HG03108 (cell line): ENCODE measurements around the gene BST2.

ENCODE experiments used
- ATAC-seq: cut with Tn5 transposase; IDR thresholded peaks from one replicate; pipeline ENCODE4 v1.9.1; 2021; ENCODE audit warnings: moderate library complexity; ENCODE audit not compliant: unreplicated experiment

The BST2 gene

DNA sequence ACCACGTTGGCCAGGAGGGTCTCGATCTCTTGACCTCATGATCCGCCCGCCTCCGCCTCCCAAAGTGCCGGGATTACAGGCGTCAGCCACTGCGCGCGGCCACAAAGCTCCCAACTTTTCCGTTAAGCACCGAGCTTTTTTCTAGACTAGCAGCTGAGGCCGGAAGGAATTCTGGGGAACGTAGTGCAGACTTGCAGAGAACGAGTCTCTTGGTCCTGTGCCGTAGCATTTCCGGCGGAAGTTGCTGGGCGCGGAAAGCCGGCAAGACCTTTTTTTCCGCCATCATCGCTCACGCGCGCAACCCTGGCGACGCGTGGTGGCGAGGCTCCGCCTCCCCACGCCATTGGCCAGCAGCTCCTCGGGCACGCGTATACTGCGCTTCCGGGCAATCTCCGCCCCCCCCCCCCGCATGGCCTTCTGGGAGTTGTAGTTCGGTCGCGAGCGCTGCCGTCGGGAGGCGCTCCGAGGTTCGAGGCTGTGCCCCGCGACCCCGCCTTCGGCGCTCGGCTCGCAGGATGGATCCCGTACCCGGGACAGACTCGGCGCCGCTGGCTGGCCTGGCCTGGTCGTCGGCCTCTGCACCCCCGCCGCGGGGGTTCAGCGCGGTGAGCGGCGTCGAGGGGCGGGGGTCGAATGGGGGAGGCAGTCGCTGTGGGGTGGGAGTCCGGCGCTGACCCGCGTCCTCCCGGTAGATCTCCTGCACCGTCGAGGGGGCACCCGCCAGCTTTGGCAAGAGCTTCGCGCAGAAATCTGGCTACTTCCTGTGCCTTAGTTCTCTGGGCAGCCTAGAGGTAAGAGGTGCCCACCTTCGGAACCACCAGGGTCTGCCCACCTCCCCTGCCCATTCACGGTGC lies 14.4 kb upstream of the BST2 start, which contains the start of gene MVB12A:
Gene MVB12A, plus strand, starts transcription at position 427 of the 854 bp plus-strand sequence. Its CDS starts 89 bp downstream, at position 516.
- peak; percentile 88 for ATAC-seq

DNA sequence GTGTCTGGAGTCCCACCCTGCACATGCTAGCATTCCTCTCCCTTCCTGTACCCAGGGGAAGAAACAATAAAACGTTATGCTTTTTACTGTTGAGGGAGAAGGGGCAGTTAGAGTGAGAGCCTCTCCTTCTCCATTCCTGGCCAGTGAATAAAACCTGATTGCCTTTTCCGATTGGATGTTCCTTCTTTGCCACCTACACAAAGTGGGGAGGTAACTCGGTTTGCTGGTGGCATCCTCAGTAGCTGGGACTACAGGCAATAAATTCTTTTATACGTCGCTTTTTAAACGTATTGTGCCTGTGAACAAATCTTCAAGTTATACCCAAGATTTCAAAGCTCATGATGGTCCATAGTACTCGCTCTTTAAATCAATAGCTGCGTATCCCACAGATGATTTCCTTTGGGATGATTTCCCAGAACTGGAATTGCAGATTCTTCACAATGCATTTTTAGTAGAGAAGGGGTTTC lies 13.8 kb upstream of the BST2 start:
- ATAC-seq, result no peak

GRCh38 chr19:17418710-17419109 lies 13.3 kb upstream of the BST2 start:
- ATAC-seq, result no peak

DNA sequence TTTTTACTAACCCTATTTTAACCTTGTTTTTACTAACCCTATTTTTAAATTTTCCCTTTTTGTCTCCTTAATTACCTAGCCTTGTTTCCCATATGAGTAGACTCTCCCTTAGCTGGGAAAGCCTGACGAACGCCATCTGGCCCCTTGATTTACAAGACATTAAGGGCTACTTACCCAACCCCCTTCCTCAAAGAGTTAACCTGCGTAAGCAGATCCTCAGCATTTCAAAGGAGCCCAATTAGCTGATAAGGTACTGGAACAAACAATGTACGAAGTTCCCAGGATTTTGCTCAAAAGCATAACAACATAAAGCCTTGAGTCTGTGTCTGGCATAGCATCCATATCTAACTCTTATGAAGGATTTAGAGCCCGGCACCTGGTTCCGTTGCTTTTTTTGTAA lies 9.7 kb upstream of the BST2 start:
- no peak for ATAC-seq

DNA sequence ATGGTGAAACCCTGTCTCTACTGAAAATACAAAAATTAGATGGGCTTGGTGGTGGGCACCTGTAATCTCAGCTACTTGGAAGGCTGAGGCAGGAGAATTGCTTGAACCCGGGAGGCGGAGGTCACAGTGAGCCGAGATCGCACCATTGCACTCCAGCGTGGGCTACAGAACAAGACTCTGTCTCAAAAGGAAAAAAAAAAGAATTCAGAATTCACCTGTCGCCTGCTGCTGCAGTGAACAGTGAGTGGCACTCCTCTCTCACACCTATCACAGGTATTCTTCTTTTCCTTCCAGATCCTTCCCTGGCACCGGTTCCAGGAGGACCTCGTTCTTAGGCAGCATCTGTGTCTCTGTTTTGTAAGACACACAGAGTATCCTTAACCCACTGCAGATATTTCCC lies 8.7 kb upstream of the BST2 start:
- ATAC-seq, result no peak

GRCh38 chr19:17411801-17412200 lies 6.4 kb upstream of the BST2 start:
- ATAC-seq, result no peak

GRCh38 chr19:17409990-17410389 lies 4.6 kb upstream of the BST2 start:
- ATAC-seq, result no peak

GRCh38 chr19:17406887-17407196 lies 1.4 kb upstream of the BST2 start:
- ATAC-seq, result no peak

GRCh38 chr19:17406046-17406886 lies 836 bp upstream of the BST2 start:
- ATAC-seq, result peak; percentile 30

- ATAC-seq, result no peak
Observed at GRCh38 chr19:17404621-17405249, 695 bp downstream of the BST2 start.

DNA sequence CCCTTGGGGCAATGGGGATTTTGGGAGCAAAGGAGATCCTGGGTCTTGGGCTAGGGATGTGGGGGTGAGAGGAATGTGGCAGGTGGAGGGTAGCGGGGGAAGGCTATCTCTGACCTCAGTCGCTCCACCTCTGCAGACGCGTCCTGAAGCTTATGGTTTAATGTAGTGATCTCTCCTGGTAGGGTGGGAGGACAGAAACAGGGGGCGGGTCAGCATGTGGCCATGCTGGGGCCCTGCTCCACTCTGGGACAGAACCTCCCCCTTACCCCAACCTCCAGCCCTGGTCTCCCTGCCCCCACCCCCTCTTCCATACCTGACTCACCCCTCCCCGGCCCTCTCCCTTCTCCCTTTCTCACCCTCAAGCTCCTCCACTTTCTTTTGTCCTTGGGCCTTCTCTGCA lies 1.4 kb downstream of the BST2 start:
- ATAC-seq, result no peak

- no peak for ATAC-seq
Observed at GRCh38 chr19:17402982-17403855, 2.2 kb downstream of the BST2 start.

GRCh38 chr19:17401628-17402027 lies 3.8 kb downstream of the BST2 start:
- ATAC-seq, result no peak

DNA sequence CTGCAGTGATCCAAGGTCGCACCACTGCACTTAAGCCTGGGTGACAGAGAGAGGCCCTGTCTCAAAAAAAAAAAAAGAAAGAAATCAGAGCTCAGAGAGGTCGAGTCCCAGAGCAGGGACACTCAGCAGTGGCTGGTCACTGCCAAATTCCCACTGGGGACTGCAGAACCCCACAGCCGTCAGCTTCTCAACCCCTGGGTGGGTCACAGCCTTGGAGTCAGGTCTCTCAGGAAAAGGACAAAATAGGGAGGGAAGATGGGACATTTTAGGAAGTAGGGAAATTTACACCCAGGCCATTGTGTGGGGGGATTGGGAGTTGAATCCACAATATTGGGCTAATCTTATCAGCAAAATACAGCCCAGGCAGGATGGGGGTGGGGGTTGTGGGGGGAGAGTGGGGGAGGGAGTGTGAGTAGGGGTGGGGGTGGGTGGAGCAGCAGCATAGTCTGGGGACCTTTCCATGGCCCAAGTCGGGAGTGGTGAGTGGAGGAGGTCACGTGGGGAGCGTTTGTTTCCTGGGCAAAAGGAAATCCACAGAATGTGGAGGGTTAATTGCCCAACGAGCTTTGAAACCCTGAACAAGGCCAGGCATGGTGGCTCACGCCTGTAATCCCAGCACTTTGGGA lies 6.4 kb downstream of the BST2 start:
- no peak for ATAC-seq

DNA sequence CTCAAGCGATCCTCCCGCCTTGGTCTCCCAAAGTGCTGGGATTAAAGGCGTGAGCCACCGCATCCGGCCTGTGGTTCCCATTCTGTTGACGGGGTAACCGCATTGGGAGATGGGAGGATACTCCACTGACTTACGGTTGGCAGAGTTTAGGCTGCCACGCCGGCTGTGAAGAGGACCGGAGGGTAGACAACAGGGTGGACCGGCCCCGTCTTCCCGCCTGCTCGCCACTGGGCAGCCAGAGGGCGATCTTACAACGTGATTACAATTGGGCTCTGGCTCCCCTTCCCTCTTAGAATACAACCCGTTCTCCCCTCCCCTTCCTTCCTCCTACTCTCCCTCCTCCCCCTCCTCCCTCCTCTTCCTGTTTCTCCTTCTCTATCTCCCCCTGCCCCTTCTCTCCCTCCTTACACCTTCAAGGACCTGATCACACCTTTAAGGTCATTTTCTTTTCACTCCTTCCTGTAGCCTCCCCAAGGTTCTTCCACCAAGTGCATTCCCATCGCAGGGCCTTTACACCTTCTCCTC lies 10.5 kb downstream of the BST2 start:
- no peak for ATAC-seq

DNA sequence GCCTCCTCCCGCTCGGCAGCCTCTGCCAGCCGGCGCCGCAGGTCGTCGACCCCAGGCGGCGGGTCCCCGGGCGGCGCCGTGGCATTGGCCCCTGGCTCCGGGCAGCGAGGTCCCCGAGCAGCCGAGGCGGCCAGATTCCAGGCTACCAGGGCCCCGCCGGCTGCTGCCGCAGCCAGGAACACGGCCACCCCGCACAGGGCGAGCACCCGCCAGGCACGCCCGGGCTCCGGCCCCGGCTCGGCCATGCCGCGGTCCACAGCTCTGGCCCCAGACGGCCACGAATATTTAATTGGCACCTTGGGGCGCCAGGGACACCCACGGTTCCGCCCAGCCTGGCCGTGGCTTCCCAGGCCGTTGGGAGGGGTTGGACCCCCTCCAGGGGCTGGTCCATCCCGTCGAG lies 11.5 kb downstream of the BST2 start, which contains the start of gene CCDC194:
Gene CCDC194, minus strand, starts transcription at position 283 of the 400 bp plus-strand sequence. Its CDS starts 38 bp downstream, at position 245.
- no peak for ATAC-seq

GRCh38 chr19:17393002-17393401 lies 12.4 kb downstream of the BST2 start:
- ATAC-seq, result no peak

GRCh38 chr19:17391371-17392151 lies 13.9 kb downstream of the BST2 start:
- ATAC-seq, result no peak
